ENCODE data around the gene SETD3. TPM values are rescaled to one million over a fixed set of nuclear protein-coding genes. Genes with fewer than 3 reads are reported as not detected.

Gene SETD3
- polyA plus RNA-seq, 1 donor from 2014 or later, result 49.6 TPM

DNA sequence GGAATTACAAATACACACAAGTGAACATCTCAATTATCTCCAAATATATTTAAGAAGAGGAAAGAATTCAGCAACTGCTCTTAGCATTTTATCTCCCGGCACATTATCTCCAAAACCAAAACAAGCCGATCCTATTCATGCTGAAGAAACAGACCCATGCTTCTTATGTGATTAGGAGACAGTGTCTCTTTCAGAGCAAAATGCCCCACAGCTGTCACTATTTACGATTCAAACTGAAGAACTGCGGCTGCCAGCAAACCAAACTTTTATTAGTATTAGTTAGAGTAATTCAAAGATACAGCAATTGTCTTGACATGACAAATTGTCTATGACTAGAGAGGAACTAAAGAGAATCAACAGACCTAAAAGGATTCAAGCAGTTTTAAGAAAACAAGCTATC lies 79.4 kb downstream of the SETD3 start:
- Histone ChIP-seq H3K27ac (ENCODE audit: low read length) (no peak overlapping the region), H3F3A (ENCODE audit: insufficient read depth, low read length, poor library complexity, severe bottlenecking) (no peaks in the 10 kb centered on the region), H3K4me2 (ENCODE audit: low read length) (no peak overlapping the region), H3K9me2 (ENCODE audit: insufficient read depth, low read length) (no peaks in the 10 kb centered on the region), H3K9me3 (ENCODE audit: low read length) (no peaks in the 10 kb centered on the region), H4K20me1 (ENCODE audit: insufficient read depth) (no peaks in the 10 kb centered on the region), H3K4me3 (ENCODE audit: low read length) (no peak overlapping the region), H2AFZ (ENCODE audit: low read depth, low read length) (no peak overlapping the region), H3K27me3 (ENCODE audit: insufficient read depth, low read depth, low read length) (no peaks in the 10 kb centered on the region), H3K9ac (ENCODE audit: low read length) (no peak overlapping the region), H3K36me3 (ENCODE audit: insufficient read depth, low read length) (peaks cover 19% of the 10 kb centered on the region), H3K79me2 (replicated peaks; ENCODE audit: insufficient read depth, low read length) (no peaks in the 10 kb centered on the region)
- TF ChIP-seq REST (IDR thresholded peaks at IDR 0.05; ENCODE audit: borderline replicate concordance) (no peak), SMC3 (conservative IDR thresholded peaks at IDR 0.05; ENCODE audit: poor library complexity) (no peak), MXI1 (conservative IDR thresholded peaks at IDR 0.05; ENCODE audit: poor library complexity, severe bottlenecking) (no peak), EZH2 (IDR thresholded peaks at IDR 0.05; ENCODE audit: borderline replicate concordance, insufficient read depth, low read length, poor library complexity, severe bottlenecking) (no peak), EP300 (conservative IDR thresholded peaks at IDR 0.05; ENCODE audit: poor library complexity, severe bottlenecking) (no peak), TAF1 (IDR thresholded peaks at IDR 0.05; ENCODE audit: low read depth) (no peak), RAD21 (conservative IDR thresholded peaks at IDR 0.05) (no peak), CTCF (IDR thresholded peaks at IDR 0.05; ENCODE audit: poor library complexity, severe bottlenecking) (no peak), POLR2AphosphoS5 (IDR thresholded peaks at IDR 0.05) (no peak)

DNA sequence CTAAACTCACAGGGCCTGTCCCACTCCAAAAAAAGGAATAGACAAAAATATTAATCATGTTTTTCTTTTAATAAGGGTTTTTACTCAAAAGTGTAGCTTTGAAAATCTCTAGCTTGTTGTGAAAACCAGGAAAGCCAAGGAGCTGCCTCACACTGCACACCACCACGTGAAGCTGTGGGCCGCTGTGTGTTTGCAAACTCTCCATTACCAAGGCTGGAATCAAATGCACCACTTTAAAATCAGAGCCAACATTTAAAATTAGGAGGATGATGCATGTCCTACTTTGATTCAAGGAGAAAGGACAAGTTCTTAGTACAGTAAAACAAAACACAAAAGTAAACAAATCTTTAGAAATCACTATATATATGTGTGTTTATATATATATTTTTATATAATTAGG lies 83.0 kb downstream of the SETD3 start:
- no peak for TF ChIP-seq POLR2AphosphoS5 (IDR thresholded peaks at IDR 0.05)
- H3K9me3 ChIP-seq (ENCODE audit: low read length), result no peaks in the 10 kb centered on the region
- peaks cover 19% of the 10 kb centered on the region for H3K36me3 ChIP-seq (ENCODE audit: insufficient read depth, low read length)
- H4K20me1 ChIP-seq (ENCODE audit: insufficient read depth), result no peaks in the 10 kb centered on the region
- no peaks in the 10 kb centered on the region for H3K27me3 ChIP-seq (ENCODE audit: insufficient read depth, low read depth, low read length)
- no peak overlapping the region for H3K27ac ChIP-seq (ENCODE audit: low read length)
- no peaks in the 10 kb centered on the region for H3K9me2 ChIP-seq (ENCODE audit: insufficient read depth, low read length)
- no peaks in the 10 kb centered on the region for H3K79me2 ChIP-seq (replicated peaks; ENCODE audit: insufficient read depth, low read length)
- H2AFZ ChIP-seq (ENCODE audit: low read depth, low read length), result no peak overlapping the region
- H3K9ac ChIP-seq (ENCODE audit: low read length), result no peak overlapping the region
- no peak overlapping the region for H3K4me2 ChIP-seq (ENCODE audit: low read length)
- no peak overlapping the region for H3K4me3 ChIP-seq (ENCODE audit: low read length)
- no peaks in the 10 kb centered on the region for H3F3A ChIP-seq (ENCODE audit: insufficient read depth, low read length, poor library complexity, severe bottlenecking)
